ENCODE measurements around the gene DPH7.

Gene DPH7

GRCh38 chr9:137580954-137581322 lies 2.2 kb upstream of the DPH7 start:
- no peak for TF ChIP-seq CTCF (IDR thresholded peaks at IDR 0.05; ENCODE audit: insufficient read depth, low read depth, low read length, missing control alignments)
- no peak for DNase-seq (ENCODE audit: low read depth)
- no peak overlapping the region for H3K4me3 ChIP-seq (ENCODE audit: low read depth, low read length)

GRCh38 chr9:137580209-137580953 lies 1.7 kb upstream of the DPH7 start:
- H3K4me3 ChIP-seq (ENCODE audit: low read depth, low read length) = no peak overlapping the region
- no peak for DNase-seq (ENCODE audit: low read depth)
- TF ChIP-seq CTCF (IDR thresholded peaks at IDR 0.05; ENCODE audit: insufficient read depth, low read depth, low read length, missing control alignments) = no peak

GRCh38 chr9:137579259-137579604 lies 507 bp upstream of the DPH7 start:
- peak overlapping the region; percentile 19; the same call in 1 of the 2 replicates for H3K4me3 ChIP-seq (ENCODE audit: low read depth, low read length)
- DNase-seq (ENCODE audit: low read depth) = no peak
- TF ChIP-seq CTCF (IDR thresholded peaks at IDR 0.05; ENCODE audit: insufficient read depth, low read depth, low read length, missing control alignments) = no peak

GRCh38 chr9:137575716-137576411 lies 2.9 kb downstream of the DPH7 start:
- H3K4me3 ChIP-seq (ENCODE audit: low read depth, low read length) = no peak overlapping the region
- DNase-seq (ENCODE audit: low read depth) = peak; percentile 55
- peak; percentile 14 for TF ChIP-seq CTCF (IDR thresholded peaks at IDR 0.05; ENCODE audit: insufficient read depth, low read depth, low read length, missing control alignments)

GRCh38 chr9:137575364-137575715 lies 3.4 kb downstream of the DPH7 start:
- TF ChIP-seq CTCF (IDR thresholded peaks at IDR 0.05; ENCODE audit: insufficient read depth, low read depth, low read length, missing control alignments) = no peak
- no peak overlapping the region for H3K4me3 ChIP-seq (ENCODE audit: low read depth, low read length)
- DNase-seq (ENCODE audit: low read depth) = no peak

GRCh38 chr9:137574192-137574591 lies 4.5 kb downstream of the DPH7 start:
- no peak for TF ChIP-seq CTCF (IDR thresholded peaks at IDR 0.05; ENCODE audit: insufficient read depth, low read depth, low read length, missing control alignments)
- no peak overlapping the region for H3K4me3 ChIP-seq (ENCODE audit: low read depth, low read length)
- no peak for DNase-seq (ENCODE audit: low read depth)
